ENCODE data around the gene CHAC1. TPM values are rescaled to one million over a fixed set of nuclear protein-coding genes. Genes with fewer than 3 reads are reported as not detected.

Gene CHAC1
- total RNA-seq, 1 experiment from 2014 or later, result 8.6 TPM

GRCh38 chr15:40931300-40932142, 21.8 kb upstream of the CHAC1 start:
- no TSS peak for BruUV-seq (replicated peaks)
- Histone ChIP-seq H3K79me2 (ENCODE audit: low read depth) (no peaks in the 10 kb centered on the region), H4K20me1 (ENCODE audit: insufficient read depth) (no peaks in the 10 kb centered on the region), H3F3A (ENCODE audit: insufficient read depth, low read depth) (peaks cover 9% of the 10 kb centered on the region; the same call in 1 of the 2 replicates), H3K27ac (no peak overlapping the region), H3K4me2 (no peak overlapping the region), H3K36me3 (ENCODE audit: low read depth) (no peaks in the 10 kb centered on the region), H3K27me3 (ENCODE audit: insufficient read depth, low read depth) (peaks cover 23% of the 10 kb centered on the region), H3K4me3 (no peak overlapping the region), H3K4me1 (replicated peaks; ENCODE audit: insufficient read depth) (no peaks in the 10 kb centered on the region), H3K9me3 (ENCODE audit: insufficient read depth, low read depth) (no peaks in the 10 kb centered on the region), H2AFZ (no peak overlapping the region), H3K9me2 (ENCODE audit: insufficient read depth) (no peaks in the 10 kb centered on the region)
- intact Hi-C loops (cut with micrococcal nuclease; ENCODE audit: unreplicated experiment), result no loop called here
- ChIA-PET CTCF (interaction anchor here (0.5 to 1.1 kb wide), 2 partner anchors 10 to 328 kb away, joined by 3 to 10 read pairs; no protein-coding TSS in a partner anchor), POLR2A (ENCODE audit: unreplicated experiment) (no interaction called here)
- DNase-seq, result no peak
- TF ChIP-seq CTCF (conservative IDR thresholded peaks at IDR 0.05) (no peak), EZH2 (IDR thresholded peaks at IDR 0.05; ENCODE audit: low read depth) (no peak)

- Histone ChIP-seq H3F3A (ENCODE audit: insufficient read depth, low read depth) (peaks cover 7% of the 10 kb centered on the region; the same call in 1 of the 2 replicates), H3K4me2 (no peak overlapping the region), H3K9me3 (ENCODE audit: insufficient read depth, low read depth) (no peaks in the 10 kb centered on the region), H4K20me1 (ENCODE audit: insufficient read depth) (no peaks in the 10 kb centered on the region), H3K27ac (no peak overlapping the region), H3K9me2 (ENCODE audit: insufficient read depth) (no peaks in the 10 kb centered on the region), H3K79me2 (ENCODE audit: low read depth) (no peaks in the 10 kb centered on the region), H2AFZ (no peak overlapping the region), H3K36me3 (ENCODE audit: low read depth) (no peaks in the 10 kb centered on the region), H3K27me3 (ENCODE audit: insufficient read depth, low read depth) (peaks cover 17% of the 10 kb centered on the region), H3K4me1 (replicated peaks; ENCODE audit: insufficient read depth) (no peaks in the 10 kb centered on the region), H3K4me3 (no peak overlapping the region)
- ChIA-PET POLR2A (ENCODE audit: unreplicated experiment) (no interaction called here), CTCF (no interaction called here)
- no peak for DNase-seq
- no TSS peak for BruUV-seq (replicated peaks)
- no peak for TF ChIP-seq EZH2 (IDR thresholded peaks at IDR 0.05; ENCODE audit: low read depth)
- no peak for TF ChIP-seq CTCF (conservative IDR thresholded peaks at IDR 0.05)
- intact Hi-C loops (cut with micrococcal nuclease; ENCODE audit: unreplicated experiment), result no loop called here
These were observed 21.1 kb upstream of the CHAC1 start for GRCh38 chr15:40932156-40932555.

- Histone ChIP-seq H3K27ac (no peak overlapping the region), H2AFZ (no peak overlapping the region), H3K9me2 (ENCODE audit: insufficient read depth) (no peaks in the 10 kb centered on the region), H3K4me2 (no peak overlapping the region), H3F3A (ENCODE audit: insufficient read depth, low read depth) (peaks cover 6% of the 10 kb centered on the region; the same call in 1 of the 2 replicates), H4K20me1 (ENCODE audit: insufficient read depth) (no peaks in the 10 kb centered on the region), H3K36me3 (ENCODE audit: low read depth) (no peaks in the 10 kb centered on the region), H3K9me3 (ENCODE audit: insufficient read depth, low read depth) (no peaks in the 10 kb centered on the region), H3K27me3 (ENCODE audit: insufficient read depth, low read depth) (peaks cover 12% of the 10 kb centered on the region), H3K4me3 (no peak overlapping the region), H3K4me1 (replicated peaks; ENCODE audit: insufficient read depth) (no peaks in the 10 kb centered on the region), H3K79me2 (ENCODE audit: low read depth) (no peaks in the 10 kb centered on the region)
- no TSS peak for BruUV-seq (replicated peaks)
- TF ChIP-seq CTCF (conservative IDR thresholded peaks at IDR 0.05), result no peak
- no peak for TF ChIP-seq EZH2 (IDR thresholded peaks at IDR 0.05; ENCODE audit: low read depth)
- no peak for DNase-seq
- intact Hi-C loops (cut with micrococcal nuclease; ENCODE audit: unreplicated experiment), result no loop called here
- ChIA-PET CTCF (no interaction called here), POLR2A (ENCODE audit: unreplicated experiment) (no interaction called here)
These were observed 20.4 kb upstream of the CHAC1 start for GRCh38 chr15:40932649-40933516.

All from PC-9 (cell line).